Renal pelvis (tissue), 4 donors: ENCODE results near the gene PROX2. TPM values are rescaled to one million over a fixed set of nuclear protein-coding genes. Genes with fewer than 3 reads are reported as not detected.

Source experiments
- DNase-seq: peaks from one replicate; pipeline ENCODE4 v3.0.0-alpha.2; 2013
- polyA plus RNA-seq, 3 donors: library from polyadenylated mRNA; unstranded; fragments of 120-200 nt; gene quantifications; one replicate each; pipeline ENCODE4 v1.2.1, GENCODE V29; 2013; ENCODE audit not compliant: insufficient read length in 3 of 3

The PROX2 gene
- polyA plus RNA-seq, 3 donors: 0.63 to 3.3 (median 2.8) TPM

DNA sequence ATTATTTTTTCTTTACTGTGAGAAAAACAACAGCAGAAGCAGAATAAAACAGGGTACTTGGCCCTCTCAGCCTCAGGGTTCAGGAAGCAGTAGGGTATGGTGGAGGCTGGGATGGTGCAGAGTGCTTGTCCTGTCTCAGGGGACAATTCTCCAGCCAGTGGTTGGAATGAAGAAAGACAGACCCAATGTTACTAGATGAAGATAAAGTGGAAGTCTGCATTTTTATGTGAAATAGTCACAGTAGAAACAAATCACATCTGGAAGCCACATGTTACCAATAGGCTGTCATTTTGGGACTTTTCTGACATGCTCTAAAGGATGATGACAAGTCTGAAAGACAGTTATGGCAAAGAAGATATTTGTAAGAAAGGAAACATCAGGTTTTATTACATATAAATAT, 32.3 kb downstream of the PROX2 start:
- DNase-seq: no peak

DNA sequence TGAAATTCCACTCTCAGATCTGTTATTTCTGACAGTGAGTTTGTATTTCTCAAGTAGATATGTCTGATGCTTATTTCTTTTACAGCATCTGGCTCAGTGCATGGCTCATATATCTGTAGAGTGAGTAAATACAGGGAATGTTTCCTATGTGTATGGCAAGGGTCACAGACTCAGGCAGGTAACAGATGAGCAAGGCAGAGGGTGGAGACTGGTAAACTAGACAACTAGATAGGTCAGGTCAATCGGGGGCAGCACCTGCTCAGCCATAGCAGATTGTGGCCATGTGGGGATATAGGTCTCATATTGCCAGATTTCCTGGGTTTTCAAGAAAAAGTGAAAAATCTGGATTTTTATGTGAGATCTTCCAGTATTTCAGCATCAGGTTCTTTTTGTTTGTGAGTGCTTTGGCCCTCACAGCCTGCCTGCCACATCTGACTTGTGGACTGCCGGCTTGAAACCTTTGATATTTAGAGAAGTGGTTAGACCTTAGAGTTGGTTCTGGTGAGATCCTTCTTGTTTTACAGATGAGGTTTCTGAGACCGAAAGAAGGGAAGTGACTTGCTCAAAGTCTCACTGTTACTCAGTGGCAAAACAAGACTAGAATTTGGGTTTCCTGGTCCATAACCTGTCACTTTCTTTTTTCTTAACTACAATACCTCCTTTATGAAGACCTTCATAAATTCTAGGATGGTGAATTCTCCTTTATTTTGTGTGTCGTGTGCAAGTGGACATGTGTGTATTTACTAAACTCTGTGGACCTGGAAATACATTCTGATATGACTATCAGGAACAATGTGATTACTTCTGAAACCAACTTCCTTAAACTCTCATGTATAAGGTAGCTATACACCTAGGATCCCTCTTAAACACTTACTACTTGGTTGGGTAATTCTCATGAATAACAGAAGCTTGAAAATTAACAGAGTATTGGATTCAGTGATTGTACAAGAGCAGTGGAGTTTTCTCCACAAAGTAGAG, 34.4 kb downstream of the PROX2 start:
- DNase-seq: no peak

- DNase-seq: no peak
These were observed 35.3 kb downstream of the PROX2 start for GRCh38 chr14:74840603-74841030.

GRCh38 chr14:74838166-74838565, 37.8 kb downstream of the PROX2 start:
- no peak for DNase-seq

DNA sequence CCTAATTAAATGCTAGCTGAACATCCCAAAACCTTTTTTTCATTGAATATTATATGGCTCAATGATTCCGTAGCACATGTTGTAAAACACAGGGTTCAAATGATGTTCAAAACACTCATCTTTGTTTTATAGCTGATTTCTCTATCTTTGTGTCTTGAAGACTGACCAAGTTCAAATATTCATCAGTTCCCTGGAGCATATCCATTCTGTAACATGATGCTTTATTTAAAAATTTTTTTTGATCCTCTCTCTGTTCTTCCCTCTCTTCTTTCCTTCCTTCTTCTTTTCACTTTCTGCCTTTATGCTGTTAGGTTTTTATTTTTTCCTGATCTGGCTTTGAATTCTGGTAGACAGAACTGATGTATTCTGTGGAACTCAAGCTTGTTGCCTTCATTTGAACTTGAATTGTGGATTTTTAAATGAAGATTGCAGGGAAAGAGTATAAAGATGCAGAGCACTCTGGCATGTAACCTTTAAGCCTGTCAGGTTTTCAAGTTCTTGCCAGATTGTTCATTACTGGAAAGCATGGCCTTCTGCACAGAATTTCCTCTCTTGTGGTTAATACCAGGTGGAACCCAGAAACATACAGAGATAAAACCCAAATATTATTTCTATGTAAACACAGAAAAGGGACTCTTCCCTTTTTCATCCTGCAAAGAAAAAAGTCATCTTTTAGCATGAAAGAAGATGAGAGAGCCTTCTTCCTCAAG, 39.5 kb downstream of the PROX2 start:
- DNase-seq: no peak

DNA sequence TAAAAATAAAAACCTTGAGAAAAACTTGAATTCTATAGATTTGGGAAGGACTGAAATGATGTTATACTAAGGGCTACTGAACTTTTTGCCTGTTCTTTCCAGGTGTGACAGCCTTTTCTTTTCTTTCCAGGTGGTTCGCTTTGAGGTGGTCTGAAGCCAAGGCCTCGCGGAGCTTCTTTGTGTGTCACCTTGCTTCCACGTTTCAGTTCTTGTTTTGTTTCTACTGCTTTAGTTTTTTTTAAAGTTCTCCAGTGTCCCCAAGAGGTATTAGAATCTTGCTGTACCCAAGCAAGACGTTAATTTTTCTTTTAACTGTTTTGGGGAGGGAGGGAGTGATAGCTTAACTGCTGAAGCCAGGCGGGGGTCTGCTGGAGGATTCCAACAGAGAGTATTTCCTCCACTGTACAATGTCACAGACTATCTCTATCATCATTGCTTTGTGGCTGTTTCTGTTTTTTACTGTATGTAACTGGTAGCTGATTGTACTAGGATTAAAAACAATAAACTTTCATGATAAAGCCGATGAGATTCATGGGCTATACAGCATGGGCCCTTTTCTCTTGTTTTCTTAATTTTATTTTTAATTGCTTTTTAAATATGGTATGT, 40.2 kb downstream of the PROX2 start:
- no peak for DNase-seq

DNA sequence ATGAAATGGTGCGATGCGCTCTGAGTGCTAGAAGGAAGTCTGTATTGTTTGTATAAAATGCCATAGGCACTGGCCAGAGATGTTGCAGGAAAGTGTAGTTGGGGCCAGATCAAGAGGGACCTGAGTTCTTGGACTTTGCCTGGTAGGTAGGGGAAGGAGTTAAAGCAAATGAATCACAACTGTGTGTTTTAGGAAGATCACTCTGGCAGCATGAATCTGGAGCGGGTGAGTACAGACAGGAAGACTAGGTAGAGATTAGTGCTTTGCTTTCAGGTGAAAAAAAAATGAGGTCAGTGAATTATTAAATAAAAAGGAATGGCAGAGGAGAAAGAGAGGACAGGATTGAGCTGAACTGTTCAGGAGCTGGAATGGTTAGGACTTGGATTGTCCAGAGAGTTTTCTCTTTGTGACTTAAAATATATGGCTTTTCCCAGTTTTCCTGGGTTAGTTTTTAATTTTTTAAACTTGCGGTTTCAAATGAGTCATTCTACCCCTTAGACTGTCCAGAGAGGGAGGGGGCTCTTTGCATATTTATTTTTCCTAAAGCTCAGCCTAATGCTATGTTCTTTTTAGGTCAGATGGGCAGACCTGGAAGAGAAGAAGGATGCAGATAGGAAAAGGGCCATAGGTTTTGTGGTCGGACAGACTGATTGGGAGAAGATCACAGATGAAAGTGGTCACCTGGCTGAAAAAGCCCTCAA, 41.1 kb downstream of the PROX2 start:
- DNase-seq: no peak

- no peak for DNase-seq
These were observed 43.1 kb downstream of the PROX2 start for GRCh38 chr14:74832849-74833248.

GRCh38 chr14:74829251-74829650, 46.7 kb downstream of the PROX2 start:
- no peak for DNase-seq

GRCh38 chr14:74826574-74826973, 49.4 kb downstream of the PROX2 start:
- no peak for DNase-seq

Other genes with a start within 250 kb of the PROX2 start
- gene AREL1, start 163.1 kb downstream of the PROX2 start, polyA plus RNA-seq: 10 to 100 TPM; 33.1 to 38.4 (median 33.3) TPM
- gene FCF1, start 163.0 kb downstream of the PROX2 start, polyA plus RNA-seq: 10 to 100 TPM; 53.5 to 59.5 (median 56.0) TPM
- 100 to 1,000 TPM in 1 of 3 donors, 10 to 100 TPM in 2; 89.4 to 110 (median 94.0) TPM for gene YLPM1, start 112.8 kb downstream of the PROX2 start, polyA plus RNA-seq
- gene DLST, start 5.8 kb upstream of the PROX2 start, polyA plus RNA-seq: 100 to 1,000 TPM; 112 to 135 (median 134) TPM
- gene RPS6KL1, start 47.1 kb upstream of the PROX2 start, polyA plus RNA-seq: 1 to 10 TPM in 2 of 3 donors, under 1 TPM in 1; 0.71 to 1.9 (median 1.9) TPM
- gene PGF, start 79.5 kb upstream of the PROX2 start, polyA plus RNA-seq: 10 to 100 TPM in 1 of 3 donors, 1 to 10 TPM in 2; 7.2 to 11.4 (median 9.1) TPM
- 10 to 100 TPM; 60.2 to 68.0 (median 64.8) TPM for gene EIF2B2, start 126.8 kb upstream of the PROX2 start, polyA plus RNA-seq
- 10 to 100 TPM; 34.9 to 44.2 (median 43.0) TPM for gene MLH3, start 175.3 kb upstream of the PROX2 start, polyA plus RNA-seq
- 10 to 100 TPM; 26.0 to 56.2 (median 43.5) TPM for gene ACYP1, start 187.9 kb upstream of the PROX2 start, polyA plus RNA-seq
- gene ZC2HC1C, start 193.5 kb upstream of the PROX2 start, polyA plus RNA-seq: 10 to 100 TPM in 1 of 3 donors, 1 to 10 TPM in 2; 6.1 to 11.1 (median 9.4) TPM